Psoas muscle (tissue), 8 donors: ENCODE results near the gene MAP2K2. TPM values are rescaled to one million over a fixed set of nuclear protein-coding genes. Genes with fewer than 3 reads are reported as not detected.
A peak's percentile ranks its signal among the peaks of the same experiment; 100 is the strongest.

Experiments
- ATAC-seq, 4 donors: fragments of 200-7000 bp; cut with Tn5 transposase; one replicate each; pipeline ENCODE4 v1.9.1; 2020; ENCODE audit warnings: moderate library complexity in 3 of 4, mild to moderate bottlenecking in 2 of 4
- DNase-seq, 2 donors: peaks; one replicate each; pipeline ENCODE4 v3.0.0-alpha.2; 2020
- H3K27ac ChIP-seq: fragments of 200-600 bp; one replicate; pipeline ENCODE4 v1.8.0; 2022
- H3K27me3 ChIP-seq, 3 donors: fragments of 200-600 bp in 1 of 3; one replicate each; pipeline versions ENCODE4 v1.6.1 to v1.8.0; 2013 to 2022; ENCODE audit warnings: low read length in 2 of 3, mild to moderate bottlenecking in 2 of 3, moderate library complexity in 1 of 3; ENCODE audit not compliant: insufficient read depth in 3 of 3
- H3K36me3 ChIP-seq, 2 donors: fragments of 200-600 bp in 1 of 2; one replicate each; pipeline versions ENCODE4 v1.6.1 to v1.8.0; 2013 to 2022; ENCODE audit warnings: low read depth in 1 of 2, mild to moderate bottlenecking in 1 of 2, moderate library complexity in 1 of 2; ENCODE audit not compliant: insufficient read depth in 1 of 2
- H3K4me1 ChIP-seq: fragments of 200-600 bp; one replicate; pipeline ENCODE4 v1.8.0; 2022
- H3K4me3 ChIP-seq: fragments of 200-600 bp; one replicate; pipeline ENCODE4 v1.8.0; 2022; ENCODE audit warnings: mild to moderate bottlenecking
- H3K9me3 ChIP-seq: fragments of 200-600 bp; one replicate; pipeline ENCODE4 v1.8.0; 2022
- WGBS, 3 donors: extraction: QIAGEN DNeasy Blood & Tissue Kit; methylation state at CpG; one replicate each; pipeline versions ENCODE4 v1.1.6 to v1.1.7; 2013; 5-methylcytosine and 5-hydroxymethylcytosine counted together
- intact Hi-C, 2 donors: fragments of 100-400 bp; cut with DNase I; formaldehyde crosslinking; loops; one replicate each; pipeline versions ENCODE4 v1.11.0 to v1.14.2; 2022
- polyA plus RNA-seq, 3 donors: library from polyadenylated mRNA; stranded (reverse); fragments of 200-250 nt; gene quantifications; one replicate each; pipeline ENCODE4 v1.2.3, GENCODE V29; 2013
- total RNA-seq, 4 donors: library from RNA; stranded (reverse); fragmentation: NEBNext Ultra II Directional in 2 of 4; extraction: Animal tissue kit (Norgen Biotek cat#: 25700) in 2 of 4; gene quantifications; one replicate each; pipeline versions ENCODE4 v1.2.1 to v1.2.4, GENCODE V29; 2021 to 2023
- TF ChIP-seq, protein P1 (sequence below): fragments of 200-600 bp; IDR thresholded peaks from one replicate; pipeline ENCODE4 v1.8.0; 2022; ENCODE audit warnings: antibody characterized with exemption
- donor health status: healthy with polysubstance abuse.
- donor health status: DM: no; HTN: no; CAD: no; lungs with moderate emphysema.
- donor health status: Bipolar disorder and iron deficiency.
- donor health status: healthy.
- donor health status: DM: yes; HTN: yes; CAD: no.
- donor health status: DM: no; HTN: no; CAD: no.
- donor health status: DM: no; HTN: no; CAD: no.
- donor health status: DM: yes; HTN: yes; CAD: no.

The MAP2K2 gene
- total and polyA plus RNA-seq, 7 donors = 136 to 290 (median 189) TPM

DNA sequence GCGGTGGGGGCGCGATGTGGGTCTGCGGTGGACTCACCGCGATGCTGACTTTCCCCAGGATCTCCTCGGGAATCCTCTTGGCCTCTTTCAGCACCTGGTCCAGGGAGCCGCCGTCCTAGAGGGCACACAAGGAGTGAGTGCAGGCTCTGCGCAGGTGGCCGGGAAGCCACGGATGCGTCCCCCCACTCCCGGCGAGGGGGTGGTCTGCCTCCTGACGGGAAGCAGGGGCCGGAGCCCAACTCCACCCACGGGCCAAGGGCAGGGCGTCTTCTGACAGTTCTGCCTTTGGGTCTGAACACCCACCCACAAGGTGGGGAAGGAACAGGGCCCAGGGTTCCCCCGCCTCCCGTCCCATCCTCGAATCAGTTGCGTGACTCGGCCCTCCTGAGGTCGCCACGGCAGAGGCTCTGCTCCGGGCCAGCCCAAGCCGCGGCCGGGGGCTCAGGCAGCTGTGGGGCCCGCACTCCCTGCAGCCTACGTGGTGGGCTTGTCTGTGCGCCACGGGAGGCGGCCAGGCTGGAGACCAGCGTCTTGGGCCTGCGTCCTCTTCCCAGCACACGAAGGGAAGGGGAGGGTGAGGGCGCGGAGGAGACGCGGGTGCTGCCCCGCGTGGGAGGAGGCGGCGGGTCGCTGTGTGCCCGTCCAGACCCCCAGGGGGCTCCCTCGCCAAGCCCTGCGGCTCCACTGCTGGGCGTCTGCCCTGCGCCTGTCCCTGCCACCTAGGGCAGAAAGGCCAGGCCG, 21.4 kb downstream of the MAP2K2 start:
- Histone ChIP-seq H3K4me1 (peaks cover 15% of the 10 kb centered on the region), H3K27me3 (no peaks in the 10 kb centered on the region), H3K36me3 (peaks cover 3 to 90% of the 10 kb centered on the region in 2 donors), H3K9me3 (no peaks in the 10 kb centered on the region), H3K27ac (no peak overlapping the region), H3K4me3 (no peak overlapping the region)
- TF ChIP-seq, protein P1, sequence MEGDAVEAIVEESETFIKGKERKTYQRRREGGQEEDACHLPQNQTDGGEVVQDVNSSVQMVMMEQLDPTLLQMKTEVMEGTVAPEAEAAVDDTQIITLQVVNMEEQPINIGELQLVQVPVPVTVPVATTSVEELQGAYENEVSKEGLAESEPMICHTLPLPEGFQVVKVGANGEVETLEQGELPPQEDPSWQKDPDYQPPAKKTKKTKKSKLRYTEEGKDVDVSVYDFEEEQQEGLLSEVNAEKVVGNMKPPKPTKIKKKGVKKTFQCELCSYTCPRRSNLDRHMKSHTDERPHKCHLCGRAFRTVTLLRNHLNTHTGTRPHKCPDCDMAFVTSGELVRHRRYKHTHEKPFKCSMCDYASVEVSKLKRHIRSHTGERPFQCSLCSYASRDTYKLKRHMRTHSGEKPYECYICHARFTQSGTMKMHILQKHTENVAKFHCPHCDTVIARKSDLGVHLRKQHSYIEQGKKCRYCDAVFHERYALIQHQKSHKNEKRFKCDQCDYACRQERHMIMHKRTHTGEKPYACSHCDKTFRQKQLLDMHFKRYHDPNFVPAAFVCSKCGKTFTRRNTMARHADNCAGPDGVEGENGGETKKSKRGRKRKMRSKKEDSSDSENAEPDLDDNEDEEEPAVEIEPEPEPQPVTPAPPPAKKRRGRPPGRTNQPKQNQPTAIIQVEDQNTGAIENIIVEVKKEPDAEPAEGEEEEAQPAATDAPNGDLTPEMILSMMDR = no peak
- ATAC-seq (no peak), DNase-seq (no peak)
- intact Hi-C loops = no loop called here
- WGBS, 3 donors = 89 to 92% (median 91%) methylated on average over 51 to 53 of the region's 53 CpGs

DNA sequence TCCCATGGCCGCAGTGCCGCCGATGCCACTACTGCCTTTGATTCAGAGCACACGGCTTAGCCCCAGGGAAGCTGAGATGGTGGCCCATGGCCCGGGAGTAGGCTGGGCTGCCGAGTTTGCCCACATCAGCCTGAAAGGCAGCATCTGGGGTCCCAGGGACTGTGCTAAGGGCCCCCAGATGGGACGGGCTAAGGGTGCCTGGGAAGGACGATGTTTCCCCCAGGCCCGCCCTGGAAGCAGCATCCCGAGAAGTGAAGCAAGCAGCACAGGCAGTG, 22.5 kb downstream of the MAP2K2 start:
- no peaks in the 10 kb centered on the region for H3K9me3 ChIP-seq
- peaks cover 20% of the 10 kb centered on the region for H3K4me1 ChIP-seq
- H3K27me3 ChIP-seq = no peaks in the 10 kb centered on the region
- TF ChIP-seq, protein P1 = no peak
- H3K27ac ChIP-seq = no peak overlapping the region
- 87 to 94% (median 93%) methylated on average over 9 to 10 of the region's 10 CpGs for WGBS, 3 donors
- no peak overlapping the region for H3K4me3 ChIP-seq
- intact Hi-C loops = no loop called here
- peaks cover 0 to 84% of the 10 kb centered on the region in 2 donors for H3K36me3 ChIP-seq
- DNase-seq (no peak), ATAC-seq (no peak)

DNA sequence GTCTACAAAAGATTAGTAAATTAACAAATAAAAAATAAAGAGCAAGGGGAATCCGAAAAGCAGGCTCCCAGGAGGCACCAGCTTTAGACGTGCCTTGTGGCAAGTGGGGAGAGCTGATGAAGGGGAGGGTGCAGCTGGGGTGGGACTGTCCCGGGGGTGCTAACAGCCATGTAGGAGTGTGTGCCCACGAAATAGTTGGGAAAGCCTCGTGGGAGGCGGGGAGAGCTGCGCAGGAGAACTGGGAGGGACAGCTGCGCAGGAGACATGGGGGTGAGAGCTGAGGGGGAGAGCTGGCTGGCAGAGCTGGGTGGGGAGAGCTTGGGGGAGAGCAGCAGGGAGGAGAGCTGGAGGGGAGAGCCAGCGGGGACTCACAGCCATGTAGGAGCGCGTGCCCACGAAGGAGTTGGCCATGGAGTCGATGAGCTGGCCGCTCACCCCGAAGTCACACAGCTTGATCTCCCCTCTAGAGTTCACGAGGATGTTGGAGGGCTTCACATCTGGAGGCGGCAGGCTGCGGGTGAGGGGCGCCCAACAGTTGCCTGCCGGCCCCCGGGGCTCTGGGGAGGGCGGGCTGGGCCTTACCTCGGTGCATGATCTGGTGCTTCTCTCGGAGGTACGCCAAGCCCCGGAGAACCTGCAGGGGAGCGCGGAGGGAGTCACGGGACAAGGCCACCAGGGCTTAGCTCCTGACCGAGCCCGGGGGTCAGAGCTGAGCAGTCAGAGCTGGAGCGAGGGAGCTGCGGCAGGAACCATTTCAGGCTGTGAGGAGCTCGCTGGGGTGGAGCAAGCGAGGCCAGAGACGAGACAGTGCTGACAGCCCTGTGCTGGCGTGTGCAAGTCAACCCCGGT, 23.1 kb downstream of the MAP2K2 start:
- peaks cover 20% of the 10 kb centered on the region for H3K4me1 ChIP-seq
- WGBS, 3 donors = 77 to 85% (median 81%) methylated on average over 35 to 38 of the region's 38 CpGs
- no peak for ATAC-seq
- no peak overlapping the region for H3K4me3 ChIP-seq
- no peaks in the 10 kb centered on the region for H3K9me3 ChIP-seq
- no peaks in the 10 kb centered on the region for H3K27me3 ChIP-seq
- DNase-seq = no peak
- intact Hi-C loops = no loop called here
- H3K27ac ChIP-seq = no peak overlapping the region
- peaks cover 0 to 81% of the 10 kb centered on the region in 2 donors for H3K36me3 ChIP-seq
- TF ChIP-seq, protein P1 = no peak

DNA sequence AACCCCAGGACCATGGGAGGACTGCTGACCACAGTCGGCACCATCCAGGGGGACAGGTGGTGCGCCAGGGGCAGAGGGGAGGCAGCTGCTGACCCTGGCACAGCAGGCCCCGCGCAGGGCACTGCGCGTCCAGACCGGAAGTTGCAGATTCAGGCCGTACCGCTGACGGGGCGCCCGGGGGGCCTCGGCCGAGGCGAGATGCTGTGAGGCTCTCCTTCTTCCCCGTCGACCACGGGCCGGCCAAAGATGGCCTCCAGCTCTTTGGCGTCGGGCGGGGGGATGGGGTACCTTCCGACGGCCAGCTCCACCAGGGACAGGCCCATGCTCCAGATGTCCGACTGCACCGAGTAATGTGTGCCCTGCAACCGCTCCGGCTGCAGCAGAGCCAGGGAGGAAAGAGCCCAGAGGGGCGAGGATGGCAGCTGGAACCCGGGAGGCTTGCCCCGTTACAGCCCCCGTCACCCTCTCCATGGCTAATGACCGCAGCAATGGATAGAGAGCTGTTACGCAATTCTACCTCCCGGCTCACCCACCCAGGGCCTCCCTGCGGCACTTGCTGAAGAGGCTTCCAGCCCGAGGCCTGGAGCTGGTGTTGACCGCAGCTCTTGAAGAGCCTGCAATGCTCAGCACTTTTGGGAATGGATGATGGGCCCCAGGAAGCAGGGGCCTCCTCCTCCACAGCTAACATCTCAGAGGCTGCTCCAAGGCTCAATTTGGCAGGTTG, 24.7 kb downstream of the MAP2K2 start:
- ATAC-seq (peak; percentile 11 to 23 (median 21)), DNase-seq (peak in 1 of 2 donors; percentile 45)
- Histone ChIP-seq H3K36me3 (peaks cover 0 to 81% of the 10 kb centered on the region in 2 donors), H3K27ac (peak overlapping the region; percentile 65), H3K9me3 (no peaks in the 10 kb centered on the region), H3K4me3 (no peak overlapping the region), H3K27me3 (no peaks in the 10 kb centered on the region), H3K4me1 (peaks cover 20% of the 10 kb centered on the region)
- intact Hi-C loops = no loop called here
- TF ChIP-seq, protein P1 = no peak
- 50 to 71% (median 68%) methylated on average over 34 to 38 of the region's 38 CpGs for WGBS, 3 donors
